Activated CD8-positive, alpha-beta memory T cell treated with anti-CD3 and anti-CD28 coated beads for 1 hour (primary cell): Measurements from ENCODE around the gene FKBP8.

Experiments
- DNase-seq, 2 donors: peaks; one replicate each; pipeline ENCODE4 v3.0.0-alpha.2; 2020; ENCODE audit warnings: low read depth in 1 of 2; ENCODE audit errors: extremely low read depth in 1 of 2

Gene FKBP8

DNA sequence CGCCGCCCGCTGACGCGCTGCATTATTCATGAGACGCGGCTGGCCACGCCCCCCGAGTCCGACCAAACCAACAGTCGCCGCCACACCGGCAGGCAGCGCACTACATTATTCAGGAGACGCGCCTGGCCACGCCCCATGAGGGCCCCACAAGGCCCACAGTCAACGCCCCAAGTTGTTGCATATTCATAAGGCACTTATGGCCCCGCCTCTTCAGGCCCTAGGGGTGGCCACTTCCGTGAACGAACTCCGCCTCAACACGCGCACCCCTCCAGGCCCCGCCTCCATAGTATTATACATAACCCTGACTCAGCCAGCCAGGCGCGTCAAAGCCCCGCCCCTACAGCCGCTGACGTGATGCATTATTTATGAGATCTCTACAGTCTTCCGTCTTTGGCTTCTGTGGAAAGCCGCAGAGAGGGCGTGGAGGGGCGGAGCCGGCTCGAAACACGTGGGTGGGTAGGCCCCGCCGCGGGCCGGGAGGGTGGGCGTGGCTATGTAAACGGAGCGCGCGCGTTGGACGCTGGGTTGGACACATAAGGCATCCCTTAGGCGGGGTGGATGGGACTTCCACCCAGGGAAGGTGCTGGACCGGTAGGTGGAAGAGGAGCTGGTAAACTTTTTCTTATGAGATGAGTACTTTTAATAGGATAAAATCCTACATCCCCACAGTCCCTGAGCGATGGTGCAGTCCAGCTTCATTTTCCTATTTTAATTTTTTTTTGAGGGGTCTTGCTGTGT is 21.1 kb downstream of the FKBP8 start:
- DNase-seq = peak; percentile 100

DNA sequence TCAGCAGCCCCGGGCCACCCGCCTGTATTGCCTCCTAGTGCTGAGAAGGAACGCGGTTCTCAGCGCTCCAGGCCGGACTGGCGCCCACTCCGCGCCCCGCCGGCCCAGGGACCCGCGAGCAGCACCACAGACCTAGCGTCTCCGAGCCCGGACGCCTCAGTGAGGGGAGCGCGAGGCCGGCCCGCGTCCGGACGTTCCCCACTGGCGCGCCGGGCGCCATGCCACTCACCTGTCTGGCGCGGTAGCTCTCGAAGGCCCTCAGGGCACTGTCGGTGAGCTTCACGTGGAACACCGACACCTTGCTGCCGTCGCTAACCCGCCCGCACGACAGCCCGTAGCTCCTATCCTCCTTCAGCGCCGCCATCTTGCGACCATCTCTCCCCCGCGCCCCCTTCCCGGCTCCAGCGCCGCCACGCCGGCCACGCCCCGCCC is 21.7 kb downstream of the FKBP8 start, which contains the start of gene ELL:
ELL (minus strand) TSS at position 379 of the 432 bp plus-strand sequence; CDS start at position 364, 15 bp downstream.
- DNase-seq = no peak

DNA sequence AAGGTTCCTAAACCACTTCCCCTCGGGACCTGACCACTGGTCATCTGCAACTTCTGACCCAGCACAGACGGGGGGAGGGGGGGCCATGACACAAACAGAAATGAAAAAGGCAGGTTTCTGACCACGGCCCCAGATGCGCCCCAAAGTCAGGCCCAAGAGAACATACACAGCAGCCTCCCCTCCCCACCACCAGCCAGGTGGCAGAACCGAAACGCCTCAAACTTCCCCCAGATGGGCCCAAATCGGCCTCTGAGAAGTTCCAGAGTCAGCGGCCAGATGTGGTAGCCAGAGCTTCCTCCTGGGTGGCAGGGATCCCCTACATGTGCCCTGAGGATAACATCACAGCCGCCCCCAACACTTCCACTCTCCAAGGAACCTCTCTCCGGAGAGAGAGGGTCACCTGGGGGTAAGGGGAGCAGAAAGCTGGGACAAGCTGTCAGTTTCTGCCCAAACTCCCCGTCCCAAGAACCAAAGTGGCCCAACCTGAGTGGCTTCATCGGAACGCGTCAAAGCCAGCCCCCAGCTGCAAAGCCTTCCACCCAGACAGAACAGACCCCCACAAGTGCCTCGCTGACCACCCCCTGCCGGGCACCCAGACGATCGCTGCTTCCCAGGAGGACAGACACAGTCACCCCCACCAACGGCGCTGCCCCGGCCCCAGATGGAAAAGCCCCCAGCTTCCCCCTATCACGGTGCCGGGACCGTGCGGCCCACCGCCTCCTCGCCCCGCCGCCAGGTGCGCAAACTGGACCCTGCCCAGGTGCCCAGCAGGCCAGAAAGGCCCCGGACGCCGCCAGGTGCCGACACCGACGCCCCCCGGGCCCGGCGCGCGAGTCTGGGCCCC is 22.3 kb downstream of the FKBP8 start:
- DNase-seq = no peak

DNA sequence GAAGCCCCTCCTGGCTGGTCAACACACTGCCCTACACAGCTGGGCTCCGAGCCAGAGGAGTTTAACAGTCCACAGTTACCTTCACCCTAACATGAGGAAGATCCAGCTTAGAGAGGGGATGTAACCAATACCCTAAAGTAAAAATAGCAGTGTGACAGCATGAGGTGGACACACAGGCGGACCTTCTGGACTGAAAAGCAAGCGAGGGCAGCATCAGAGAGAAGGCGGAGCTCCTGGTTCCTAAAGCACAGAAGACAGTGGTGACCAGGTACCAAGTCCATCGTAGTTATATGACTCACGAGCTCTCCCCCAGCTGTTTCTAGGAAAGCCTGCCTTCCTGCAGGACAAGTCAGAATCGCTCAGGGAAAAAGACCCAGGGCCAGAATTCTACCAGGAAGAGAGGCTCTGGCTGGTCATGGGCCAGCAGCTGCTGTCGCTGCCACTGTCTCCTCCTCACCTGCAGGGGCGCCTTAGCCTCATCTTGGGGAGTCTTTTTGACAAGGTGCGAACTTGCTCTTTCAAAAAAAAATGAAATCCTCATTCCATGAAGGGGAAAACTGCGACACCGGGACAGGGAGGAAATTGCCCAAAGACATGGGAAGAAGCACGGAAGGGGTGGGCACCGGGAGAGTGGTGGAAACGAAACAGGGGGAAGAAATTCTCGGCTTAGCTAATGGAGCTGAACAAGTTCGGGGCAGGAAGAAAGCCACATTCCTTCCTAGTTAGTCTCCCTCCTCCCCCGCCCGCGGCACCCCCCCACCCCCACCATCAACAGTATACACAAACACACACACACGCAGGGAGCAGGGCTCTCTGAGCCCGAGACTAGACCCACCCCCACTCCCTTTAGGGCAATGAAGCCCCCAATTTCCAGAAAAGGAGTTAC is 23.2 kb downstream of the FKBP8 start:
- DNase-seq = no peak

DNA sequence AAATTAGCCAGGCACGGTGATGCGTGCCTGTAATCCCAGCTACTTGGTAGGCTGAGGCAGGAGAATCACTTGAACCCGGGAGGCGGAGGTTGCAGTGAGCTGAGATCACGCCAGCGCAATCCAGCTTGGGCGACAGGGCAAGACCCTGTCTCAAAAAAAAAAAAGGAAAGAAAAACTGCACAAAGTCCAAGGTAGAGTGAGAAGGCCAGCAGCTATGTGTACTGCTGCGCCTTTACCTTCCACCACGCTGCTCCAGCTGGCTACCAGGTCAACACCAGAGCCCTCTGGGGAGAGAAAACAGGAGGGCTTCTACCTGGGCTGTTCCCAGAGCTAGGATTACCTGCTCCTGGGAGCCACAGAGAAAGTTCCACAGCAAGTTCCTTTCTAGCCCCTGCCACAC is 24.7 kb downstream of the FKBP8 start:
- no peak for DNase-seq

DNA sequence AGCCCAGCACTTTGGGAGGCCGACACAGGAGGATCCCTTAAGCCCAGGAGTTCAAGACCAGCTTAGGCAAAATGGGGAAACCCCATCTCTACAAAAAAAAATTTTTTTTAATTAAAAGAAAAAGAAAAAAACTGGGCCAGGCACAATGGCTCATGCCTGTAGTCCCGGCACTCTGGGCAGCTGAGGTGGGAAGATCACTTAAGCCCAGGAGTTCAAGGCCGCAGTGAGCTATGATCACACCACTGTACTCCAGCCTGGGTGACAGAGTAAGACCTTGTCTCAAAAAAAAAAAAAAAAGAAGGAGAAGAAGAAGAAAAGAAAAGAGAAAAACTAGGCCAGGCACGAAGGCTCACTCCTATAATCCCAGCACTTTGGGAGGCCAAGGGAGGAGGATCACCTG is 25.8 kb downstream of the FKBP8 start:
- DNase-seq = no peak

DNA sequence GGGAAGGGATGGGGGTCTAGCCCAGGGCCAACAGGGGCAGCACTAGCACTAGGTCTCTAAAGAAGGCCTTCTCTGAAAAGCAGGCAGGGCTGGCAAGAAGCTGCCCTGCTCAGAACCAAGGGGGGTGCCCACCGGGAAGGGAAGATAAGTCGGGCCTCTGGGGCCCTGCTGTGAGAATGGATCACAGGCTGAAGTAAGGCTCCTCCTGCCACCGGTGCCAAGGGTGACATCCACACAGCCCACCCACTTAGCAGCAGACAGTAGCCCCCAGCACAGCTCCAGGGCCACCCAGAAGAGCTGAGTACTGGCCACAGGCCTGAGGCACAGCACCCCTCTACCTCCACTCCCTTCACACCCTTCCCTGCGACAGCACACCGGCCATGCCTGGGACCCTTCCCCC is 27.4 kb downstream of the FKBP8 start:
- no peak for DNase-seq

DNA sequence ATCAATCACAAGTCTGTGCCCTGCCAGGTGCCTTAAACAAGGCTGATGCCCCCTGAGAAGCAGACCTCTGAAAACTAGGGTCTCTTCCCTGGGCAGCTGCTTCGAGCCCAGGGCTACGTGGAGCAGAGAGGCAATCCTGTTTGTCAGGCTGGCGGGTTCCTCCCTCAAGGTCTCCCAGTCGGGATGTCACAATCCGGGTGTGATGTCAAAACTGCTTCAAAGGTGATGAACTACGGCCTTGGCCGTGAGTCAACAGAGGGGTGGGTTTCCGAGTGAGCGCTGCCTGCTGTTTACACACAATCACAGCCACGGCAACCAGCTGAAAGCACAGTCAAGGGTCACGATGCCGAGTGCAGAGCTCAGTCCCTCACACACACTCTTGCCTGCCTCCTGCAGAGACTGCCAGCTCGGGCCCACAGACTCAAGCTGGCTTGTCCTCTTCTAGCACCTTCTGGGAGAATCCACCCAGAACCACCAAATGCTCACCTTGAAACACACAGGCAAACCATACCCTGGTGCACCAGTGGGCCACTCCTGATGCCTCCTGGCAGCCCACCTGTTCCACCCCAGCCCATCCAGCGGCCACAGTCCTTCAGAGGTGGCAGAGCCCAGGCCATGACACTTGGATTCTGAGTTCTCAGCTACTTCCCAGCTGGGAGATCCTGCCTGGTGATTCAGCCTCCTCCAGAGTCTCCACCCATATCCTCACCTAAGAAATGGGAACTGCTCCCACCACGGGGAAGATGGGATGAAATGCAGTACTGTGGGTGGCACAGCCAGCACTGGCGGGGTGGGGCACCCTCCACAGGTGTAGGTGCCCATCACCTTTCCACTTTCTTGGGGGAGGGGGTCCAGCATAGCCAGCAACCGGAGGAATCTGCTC is 28.3 kb downstream of the FKBP8 start:
- no peak for DNase-seq

DNA sequence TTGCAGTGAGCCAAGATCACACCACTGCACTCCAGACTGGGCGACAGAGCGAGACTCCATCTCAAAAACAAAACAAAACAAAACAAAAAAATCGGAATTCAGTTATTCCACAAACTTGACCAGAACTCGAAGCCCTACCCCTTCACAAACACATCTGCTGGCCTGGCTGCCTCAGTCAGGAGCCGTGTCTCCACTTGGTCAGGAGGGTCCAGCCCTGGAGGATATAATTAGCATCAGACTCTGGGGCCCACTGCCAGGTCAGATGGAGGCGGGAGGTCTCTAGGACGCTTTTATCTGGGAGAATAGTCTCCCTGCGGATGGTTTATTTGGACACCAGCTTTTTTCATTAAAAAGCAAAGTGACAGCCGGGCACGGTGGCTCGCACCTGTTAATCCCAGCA is 29.5 kb downstream of the FKBP8 start:
- no peak for DNase-seq

DNA sequence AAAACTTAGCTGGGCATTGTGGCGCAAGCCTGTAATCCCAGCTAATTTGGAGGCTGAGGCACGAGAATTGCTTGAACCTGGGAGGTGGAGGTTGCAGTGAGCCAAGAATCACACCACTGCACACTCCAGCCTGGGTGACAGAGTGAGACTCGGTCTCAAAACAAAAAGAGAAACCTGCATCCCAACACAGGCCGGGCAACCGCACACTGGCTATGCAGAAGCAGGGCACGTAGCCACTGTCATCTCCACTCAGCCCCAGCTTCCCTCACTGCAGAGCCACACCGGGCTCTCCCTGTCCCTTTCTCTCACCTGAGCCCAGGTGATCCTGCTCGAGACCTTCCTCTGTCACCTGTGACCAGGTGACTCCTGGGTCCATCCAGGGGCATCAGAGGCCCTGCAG is 33.2 kb downstream of the FKBP8 start:
- DNase-seq = no peak

DNA sequence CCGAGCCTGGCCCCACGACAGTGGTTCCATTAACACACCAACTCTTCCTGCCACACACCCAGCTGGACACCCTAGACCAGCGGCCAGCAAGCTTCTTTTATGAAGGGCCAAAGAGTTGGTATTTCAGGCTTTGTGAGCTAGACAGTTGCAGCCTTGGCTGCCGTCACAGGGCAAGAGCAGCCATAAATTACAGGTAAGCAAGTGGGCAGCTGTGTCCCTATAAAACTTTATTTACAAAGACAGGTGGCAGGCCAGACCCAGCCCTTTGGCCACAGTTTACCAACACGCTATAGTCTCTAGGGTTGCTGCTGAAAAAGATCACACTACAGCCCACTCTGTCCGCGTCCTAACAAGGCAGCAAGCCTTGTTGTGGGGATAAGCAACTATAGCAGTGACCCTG is 34.8 kb downstream of the FKBP8 start:
- DNase-seq = no peak

DNA sequence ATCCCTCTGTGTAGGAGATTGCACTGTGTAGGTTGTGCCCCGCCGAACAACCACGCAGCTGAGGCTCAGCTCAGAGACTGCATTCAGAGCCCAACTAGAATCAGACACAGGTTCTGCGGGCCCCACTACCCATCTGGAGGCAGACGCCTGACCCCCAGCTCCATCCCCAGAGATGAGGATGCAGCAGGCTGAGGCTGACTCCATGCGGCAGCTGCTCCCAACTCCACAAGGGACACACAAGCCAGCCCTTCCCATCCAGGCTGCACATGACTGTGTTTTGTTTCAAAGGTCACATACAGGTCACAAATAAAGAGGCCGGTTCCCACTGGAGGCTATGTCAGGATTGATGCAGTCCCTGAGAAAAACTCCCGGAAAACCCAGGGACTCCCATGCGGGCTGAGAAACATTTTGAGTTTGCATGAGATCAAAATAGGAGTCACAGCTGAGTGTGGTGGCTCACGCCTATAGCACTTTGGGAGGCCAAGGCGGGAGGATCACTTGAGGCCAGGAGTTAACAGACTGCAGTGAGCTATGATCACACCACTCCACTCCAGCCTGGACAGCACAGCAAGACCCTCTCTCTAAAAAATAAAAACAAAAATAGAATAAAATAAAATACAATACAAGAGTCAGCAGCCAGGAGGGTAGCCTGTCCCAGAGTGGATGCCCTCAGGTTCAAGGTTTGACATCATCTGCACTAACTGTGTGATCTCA is 35.5 kb downstream of the FKBP8 start:
- no peak for DNase-seq

DNA sequence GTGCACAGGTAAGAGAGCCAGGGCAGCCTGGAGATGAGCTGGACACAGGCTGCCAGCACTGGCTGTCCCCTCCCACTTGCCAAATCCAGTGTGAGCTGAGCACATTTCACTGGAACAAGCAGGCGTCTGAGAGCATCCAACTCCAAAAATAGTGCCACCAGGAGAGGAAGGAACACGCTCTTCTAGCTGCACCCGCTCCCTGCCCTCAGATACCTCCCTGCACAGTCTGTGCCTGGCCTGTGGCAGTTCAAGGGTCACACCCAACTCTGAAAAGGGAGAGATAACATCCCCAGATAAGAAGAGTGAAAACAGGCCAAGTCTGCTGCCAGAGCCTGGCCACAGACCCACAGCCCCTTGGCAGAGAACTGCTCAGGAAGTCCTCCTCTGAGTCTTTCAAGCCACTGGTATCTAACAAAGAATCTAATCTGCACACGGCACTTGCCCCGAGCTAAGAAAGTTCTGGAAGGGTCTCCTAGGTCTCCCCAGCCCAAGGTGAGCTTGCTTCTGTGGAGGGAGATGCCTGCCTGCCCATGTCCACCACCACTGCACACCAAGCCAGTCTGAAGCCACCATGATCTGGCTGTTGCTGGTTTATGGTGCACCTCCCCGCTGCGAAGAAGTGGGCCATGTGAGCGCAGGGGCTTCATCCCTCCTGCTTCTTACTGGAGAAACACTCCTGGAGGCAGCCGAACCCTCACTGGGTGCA is 36.2 kb downstream of the FKBP8 start:
- no peak for DNase-seq

DNA sequence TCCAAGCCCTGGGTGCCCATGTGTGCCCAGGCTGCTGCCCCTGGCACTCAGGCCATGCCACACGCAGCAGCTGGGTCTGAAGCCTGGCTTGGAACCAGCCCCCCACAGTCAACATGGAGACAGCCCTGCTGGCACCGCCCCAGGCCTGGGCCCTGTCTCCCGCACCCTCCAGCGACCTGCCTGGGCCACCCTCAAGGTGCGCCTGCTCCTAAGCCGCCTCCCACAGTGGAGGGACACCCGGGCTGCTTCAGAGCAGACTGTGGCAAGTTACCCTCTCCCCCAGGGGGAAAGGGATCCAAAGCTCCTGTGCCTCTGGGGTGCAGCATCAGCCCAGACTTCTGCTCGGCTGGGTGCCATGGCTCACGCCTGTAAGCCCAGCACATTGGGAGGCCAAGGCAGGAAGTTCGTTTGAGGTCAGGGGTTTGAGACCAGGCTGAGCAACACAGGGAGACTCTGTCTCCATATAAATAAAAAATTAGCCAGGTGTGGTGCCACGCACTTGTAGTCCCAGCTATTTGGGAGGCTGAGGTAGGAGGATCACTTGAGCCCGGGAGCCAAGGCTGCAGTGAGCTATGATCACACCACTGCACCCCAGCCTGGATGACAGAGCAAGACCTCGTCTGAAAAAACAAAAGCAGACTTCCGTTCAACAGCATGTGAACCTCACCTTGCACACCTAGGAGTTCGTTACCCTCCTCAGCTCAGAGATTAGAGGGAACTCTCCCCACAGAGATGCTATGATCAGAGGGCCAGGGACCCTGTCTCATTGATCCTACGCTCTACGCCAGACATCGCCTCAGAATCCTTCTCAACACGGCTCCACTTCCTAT is 37.1 kb downstream of the FKBP8 start:
- DNase-seq = no peak

DNA sequence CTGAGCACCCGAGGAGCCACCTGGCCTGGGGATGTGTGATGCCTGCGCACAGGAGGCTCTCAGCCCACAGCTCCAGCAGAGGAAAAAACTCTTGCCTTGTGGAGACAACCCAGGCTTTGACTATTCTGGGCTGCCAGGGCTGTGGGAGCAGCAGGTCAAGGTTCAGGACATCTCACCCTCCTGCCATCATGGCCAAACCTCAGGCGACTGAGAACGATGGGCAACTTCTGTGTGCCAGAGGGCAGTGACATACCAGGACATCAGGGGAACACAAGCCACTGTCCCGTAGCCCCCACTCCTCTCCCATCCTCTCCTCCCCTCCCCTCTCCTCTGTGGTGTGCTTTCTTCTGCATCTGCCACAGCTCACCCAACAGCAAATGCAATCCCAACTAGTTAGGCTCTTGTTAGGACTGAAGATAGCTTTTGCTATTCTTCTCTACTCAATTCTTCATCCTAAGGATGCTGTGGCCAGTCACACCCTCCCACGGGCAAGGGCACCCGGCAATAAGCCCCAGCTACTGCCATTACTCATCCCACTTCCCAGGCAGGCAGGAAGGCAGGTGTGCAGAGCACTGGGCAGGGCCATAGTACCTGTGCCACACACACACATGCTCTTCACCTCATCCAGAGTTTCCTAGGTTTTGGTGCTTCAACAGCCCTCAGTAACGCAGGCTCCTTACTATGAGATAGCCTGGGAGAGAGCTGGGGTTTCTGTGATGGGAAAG is 38.3 kb downstream of the FKBP8 start:
- no peak for DNase-seq

DNA sequence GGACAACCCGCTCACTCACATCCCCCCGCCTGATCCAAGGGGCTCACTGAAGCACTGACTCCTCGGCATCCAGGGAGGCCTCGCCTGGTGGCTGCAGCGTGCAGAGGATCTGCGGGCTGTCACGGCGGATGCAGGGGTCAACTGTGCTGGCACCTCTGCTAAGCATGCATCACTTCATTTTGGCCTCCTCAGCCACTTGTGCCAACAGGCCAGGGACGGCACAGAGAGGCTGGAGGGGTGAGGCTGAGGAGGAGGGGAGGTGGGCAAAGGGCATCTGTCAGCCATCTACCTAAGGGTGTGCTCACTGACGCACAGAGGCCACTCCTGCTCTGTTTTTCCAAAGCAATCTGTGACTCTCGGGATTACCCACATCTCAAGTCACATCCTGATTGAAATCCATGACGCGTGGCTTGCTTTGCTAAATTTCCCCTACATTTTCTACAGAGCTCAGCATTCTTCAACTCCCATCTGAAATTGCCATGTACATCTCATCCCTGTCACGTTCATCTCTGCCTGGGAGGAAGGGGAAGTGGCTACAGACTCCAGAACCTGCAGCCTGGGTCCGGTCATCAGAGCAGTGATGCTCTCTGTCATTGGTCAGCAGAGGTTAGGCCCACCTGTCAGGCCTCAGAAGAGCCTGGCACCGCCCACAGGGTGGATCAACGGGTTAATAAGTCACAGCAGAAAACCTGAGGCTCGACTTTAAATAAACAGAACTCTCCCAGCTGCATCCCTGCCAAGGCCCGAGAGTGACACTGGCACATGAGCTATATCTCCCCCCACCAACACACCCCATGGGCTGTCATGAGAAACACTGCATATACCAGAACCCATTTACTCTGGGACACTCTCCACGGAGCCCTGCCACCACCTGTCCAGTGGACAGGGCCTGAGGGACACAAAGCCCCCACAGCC is 39.1 kb downstream of the FKBP8 start:
- no peak for DNase-seq
